Measurements from ENCODE around the gene ABCA13.

GRCh38 chr7:48481235-48481634 lies 310.0 kb downstream of the ABCA13 start:
- TF ChIP-seq, protein P1, sequence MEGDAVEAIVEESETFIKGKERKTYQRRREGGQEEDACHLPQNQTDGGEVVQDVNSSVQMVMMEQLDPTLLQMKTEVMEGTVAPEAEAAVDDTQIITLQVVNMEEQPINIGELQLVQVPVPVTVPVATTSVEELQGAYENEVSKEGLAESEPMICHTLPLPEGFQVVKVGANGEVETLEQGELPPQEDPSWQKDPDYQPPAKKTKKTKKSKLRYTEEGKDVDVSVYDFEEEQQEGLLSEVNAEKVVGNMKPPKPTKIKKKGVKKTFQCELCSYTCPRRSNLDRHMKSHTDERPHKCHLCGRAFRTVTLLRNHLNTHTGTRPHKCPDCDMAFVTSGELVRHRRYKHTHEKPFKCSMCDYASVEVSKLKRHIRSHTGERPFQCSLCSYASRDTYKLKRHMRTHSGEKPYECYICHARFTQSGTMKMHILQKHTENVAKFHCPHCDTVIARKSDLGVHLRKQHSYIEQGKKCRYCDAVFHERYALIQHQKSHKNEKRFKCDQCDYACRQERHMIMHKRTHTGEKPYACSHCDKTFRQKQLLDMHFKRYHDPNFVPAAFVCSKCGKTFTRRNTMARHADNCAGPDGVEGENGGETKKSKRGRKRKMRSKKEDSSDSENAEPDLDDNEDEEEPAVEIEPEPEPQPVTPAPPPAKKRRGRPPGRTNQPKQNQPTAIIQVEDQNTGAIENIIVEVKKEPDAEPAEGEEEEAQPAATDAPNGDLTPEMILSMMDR (IDR thresholded peaks at IDR 0.05) = no peak
- no peak for TF ChIP-seq EZH2 (IDR thresholded peaks at IDR 0.05)

Measured in neural progenitor cell (in vitro differentiated cells).